ENCODE data around the gene ARHGEF28.
A peak's percentile ranks its signal among the peaks of the same experiment; 100 is the strongest.

The ARHGEF28 gene

GRCh38 chr5:73619606-73620333 lies 6.2 kb upstream of the ARHGEF28 start:
- no peak for DNase-seq

GRCh38 chr5:73620334-73620687 lies 5.7 kb upstream of the ARHGEF28 start:
- no peak for DNase-seq

- DNase-seq, result no peak
Observed at GRCh38 chr5:73623060-73623459, 2.9 kb upstream of the ARHGEF28 start.

GRCh38 chr5:73623901-73624404 lies 2.0 kb upstream of the ARHGEF28 start:
- DNase-seq, result no peak

GRCh38 chr5:73624888-73625287 lies 1.1 kb upstream of the ARHGEF28 start:
- no peak for DNase-seq

GRCh38 chr5:73625372-73625943 lies 538 bp upstream of the ARHGEF28 start:
- no peak for DNase-seq

GRCh38 chr5:73626814-73627313 lies 868 bp downstream of the ARHGEF28 start:
- no peak for DNase-seq

- no peak for DNase-seq
Observed at GRCh38 chr5:73629456-73629855, 3.5 kb downstream of the ARHGEF28 start.

- DNase-seq, result no peak
Observed at GRCh38 chr5:73630765-73631164, 4.8 kb downstream of the ARHGEF28 start.

GRCh38 chr5:73631500-73631899 lies 5.5 kb downstream of the ARHGEF28 start:
- no peak for DNase-seq

GRCh38 chr5:73633060-73633459 lies 7.1 kb downstream of the ARHGEF28 start:
- DNase-seq, result no peak

- no peak for DNase-seq
Observed at GRCh38 chr5:73636408-73636807, 10.4 kb downstream of the ARHGEF28 start.

GRCh38 chr5:73637565-73637964 lies 11.6 kb downstream of the ARHGEF28 start:
- DNase-seq, result no peak

- no peak for DNase-seq
Observed at GRCh38 chr5:73638344-73639095, 12.5 kb downstream of the ARHGEF28 start.

- no peak for DNase-seq
Observed at GRCh38 chr5:73640861-73641320, 14.9 kb downstream of the ARHGEF28 start.

- no peak for DNase-seq
Observed at GRCh38 chr5:73641811-73642210, 15.8 kb downstream of the ARHGEF28 start.

GRCh38 chr5:73642344-73642743 lies 16.3 kb downstream of the ARHGEF28 start:
- DNase-seq, result no peak

- DNase-seq, result no peak
Observed at GRCh38 chr5:73644385-73644963, 18.5 kb downstream of the ARHGEF28 start.

- no peak for DNase-seq
Observed at GRCh38 chr5:73647721-73648120, 21.7 kb downstream of the ARHGEF28 start.

- no peak for DNase-seq
Observed at GRCh38 chr5:73648515-73648914, 22.5 kb downstream of the ARHGEF28 start.

GRCh38 chr5:73649926-73650325 lies 23.9 kb downstream of the ARHGEF28 start:
- no peak for DNase-seq

- no peak for DNase-seq
Observed at GRCh38 chr5:73652391-73652790, 26.4 kb downstream of the ARHGEF28 start.

- DNase-seq, result peak; percentile 19
Observed at GRCh38 chr5:73654171-73654811, 28.3 kb downstream of the ARHGEF28 start.

Data from T1000 (cell line).